Anterior cingulate cortex (tissue), 58 donors: ENCODE data around the gene VAV1.

Experiments
- DNase-seq, 58 donors: peaks; one replicate each; lab custom pipeline; 2025; lab: John Stamatoyannopoulos, UW

VAV1 gene, protein sequence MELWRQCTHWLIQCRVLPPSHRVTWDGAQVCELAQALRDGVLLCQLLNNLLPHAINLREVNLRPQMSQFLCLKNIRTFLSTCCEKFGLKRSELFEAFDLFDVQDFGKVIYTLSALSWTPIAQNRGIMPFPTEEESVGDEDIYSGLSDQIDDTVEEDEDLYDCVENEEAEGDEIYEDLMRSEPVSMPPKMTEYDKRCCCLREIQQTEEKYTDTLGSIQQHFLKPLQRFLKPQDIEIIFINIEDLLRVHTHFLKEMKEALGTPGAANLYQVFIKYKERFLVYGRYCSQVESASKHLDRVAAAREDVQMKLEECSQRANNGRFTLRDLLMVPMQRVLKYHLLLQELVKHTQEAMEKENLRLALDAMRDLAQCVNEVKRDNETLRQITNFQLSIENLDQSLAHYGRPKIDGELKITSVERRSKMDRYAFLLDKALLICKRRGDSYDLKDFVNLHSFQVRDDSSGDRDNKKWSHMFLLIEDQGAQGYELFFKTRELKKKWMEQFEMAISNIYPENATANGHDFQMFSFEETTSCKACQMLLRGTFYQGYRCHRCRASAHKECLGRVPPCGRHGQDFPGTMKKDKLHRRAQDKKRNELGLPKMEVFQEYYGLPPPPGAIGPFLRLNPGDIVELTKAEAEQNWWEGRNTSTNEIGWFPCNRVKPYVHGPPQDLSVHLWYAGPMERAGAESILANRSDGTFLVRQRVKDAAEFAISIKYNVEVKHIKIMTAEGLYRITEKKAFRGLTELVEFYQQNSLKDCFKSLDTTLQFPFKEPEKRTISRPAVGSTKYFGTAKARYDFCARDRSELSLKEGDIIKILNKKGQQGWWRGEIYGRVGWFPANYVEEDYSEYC

GRCh38 chr19:6772028-6772865 lies at the start of gene VAV1:
Gene VAV1 (plus strand): TSS chr19:6772708. CDS start chr19:6772808, 100 bp downstream.
- peak in 17 of 58 donors; percentile 2 to 42 (median 16) for DNase-seq

- DNase-seq, result peak in 3 of 58 donors; percentile 11 to 30 (median 11)
Observed at GRCh38 chr19:6723108-6723618, 49.3 kb upstream of the VAV1 start.

- peak in 1 of 58 donors; percentile 4 for DNase-seq
Observed at GRCh38 chr19:6723738-6724137, 48.8 kb upstream of the VAV1 start.

GRCh38 chr19:6724631-6725492 lies 47.6 kb upstream of the VAV1 start:
- DNase-seq, result no peak

GRCh38 chr19:6725513-6726231 lies 46.8 kb upstream of the VAV1 start:
- no peak for DNase-seq

- peak in 19 of 58 donors; percentile 1 to 44 (median 20) for DNase-seq
Observed at GRCh38 chr19:6728346-6728745, 44.2 kb upstream of the VAV1 start.

DNA sequence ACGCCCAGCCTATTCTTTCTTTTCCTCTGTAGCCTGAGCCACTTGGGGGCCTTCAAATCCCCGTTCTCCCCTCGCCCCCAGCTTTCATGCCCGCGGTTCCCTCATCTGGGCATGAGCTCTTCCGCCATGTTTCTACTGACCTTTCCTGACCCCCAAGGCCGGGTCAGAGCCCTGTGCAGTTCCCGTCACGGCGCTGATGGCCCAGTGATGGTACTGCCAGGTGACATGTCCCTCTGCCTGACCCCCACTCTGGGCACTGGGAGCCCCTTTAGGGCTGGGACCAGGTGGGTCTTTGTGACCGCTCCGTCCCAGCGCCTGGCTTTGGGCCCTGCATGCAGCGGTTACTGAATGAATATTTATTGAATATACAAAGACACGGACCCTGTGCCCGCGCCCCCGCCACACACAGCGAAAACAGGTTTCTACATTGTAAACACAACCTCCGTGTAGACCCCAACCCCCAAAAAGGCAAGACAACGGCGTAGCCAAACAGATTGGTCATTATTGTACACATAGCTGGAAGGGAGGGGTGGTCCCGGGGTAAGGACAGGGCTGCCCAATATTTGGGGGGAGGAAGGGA lies 42.8 kb upstream of the VAV1 start:
- no peak for DNase-seq

- DNase-seq, result peak in 45 of 58 donors; percentile 7 to 72 (median 46)
Observed at GRCh38 chr19:6730153-6730804, 42.2 kb upstream of the VAV1 start.

DNA sequence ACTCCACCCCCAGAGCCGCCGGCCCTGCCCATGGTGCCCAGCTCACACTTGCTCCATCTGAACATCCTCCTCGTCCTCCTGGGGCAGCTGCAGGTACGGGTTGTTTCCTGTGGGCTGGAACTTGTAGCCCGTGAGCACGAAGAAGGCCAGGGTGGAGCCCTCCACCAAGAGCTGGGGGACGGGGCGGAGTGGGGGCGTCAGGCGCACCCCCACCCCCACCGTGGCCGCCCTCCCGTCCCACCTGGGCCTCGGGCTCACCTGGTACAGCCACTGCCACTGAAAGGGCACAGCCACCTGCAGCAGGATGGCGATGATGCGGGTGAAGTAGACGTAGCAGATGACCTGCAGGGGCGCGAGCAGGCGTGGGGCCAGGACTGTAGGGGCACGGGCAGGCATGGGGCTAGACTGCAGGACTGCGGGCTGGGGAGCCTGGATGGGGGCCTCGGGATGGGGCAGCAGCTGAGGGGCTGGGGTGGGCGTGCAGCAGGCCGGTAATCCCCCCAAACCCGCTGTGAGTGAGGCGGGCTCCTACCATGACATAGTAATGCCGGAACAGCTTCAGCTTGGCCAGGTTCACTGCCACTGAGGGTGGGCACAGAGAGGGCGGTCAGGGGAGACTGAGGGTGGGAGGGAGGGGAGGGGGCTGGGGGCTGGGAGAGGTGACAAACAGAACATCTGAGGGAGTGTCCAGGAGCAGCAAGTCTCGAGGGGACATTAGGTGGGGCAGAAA lies 41.4 kb upstream of the VAV1 start:
- no peak for DNase-seq

DNA sequence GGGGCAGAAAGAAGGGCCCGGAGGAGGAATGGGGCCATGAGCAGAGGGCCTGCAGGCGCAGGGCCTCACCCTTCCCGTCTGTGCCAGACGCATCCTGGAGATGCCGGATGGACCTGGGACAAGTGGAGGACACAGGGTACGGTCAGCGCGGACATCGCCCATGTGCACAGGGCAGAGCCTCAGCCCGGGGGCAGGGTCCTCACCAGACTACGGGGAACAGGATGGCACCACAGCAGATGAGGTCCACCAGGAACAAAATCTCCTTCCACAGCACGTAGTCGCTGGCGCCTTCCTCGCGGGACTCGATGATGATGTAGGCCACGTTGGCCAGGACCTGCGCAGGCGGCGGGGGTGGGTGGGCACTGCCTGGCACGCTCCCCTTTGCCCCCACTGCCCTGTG lies 40.7 kb upstream of the VAV1 start:
- DNase-seq, result no peak

GRCh38 chr19:6732803-6733337 lies 39.6 kb upstream of the VAV1 start:
- DNase-seq, result no peak

DNA sequence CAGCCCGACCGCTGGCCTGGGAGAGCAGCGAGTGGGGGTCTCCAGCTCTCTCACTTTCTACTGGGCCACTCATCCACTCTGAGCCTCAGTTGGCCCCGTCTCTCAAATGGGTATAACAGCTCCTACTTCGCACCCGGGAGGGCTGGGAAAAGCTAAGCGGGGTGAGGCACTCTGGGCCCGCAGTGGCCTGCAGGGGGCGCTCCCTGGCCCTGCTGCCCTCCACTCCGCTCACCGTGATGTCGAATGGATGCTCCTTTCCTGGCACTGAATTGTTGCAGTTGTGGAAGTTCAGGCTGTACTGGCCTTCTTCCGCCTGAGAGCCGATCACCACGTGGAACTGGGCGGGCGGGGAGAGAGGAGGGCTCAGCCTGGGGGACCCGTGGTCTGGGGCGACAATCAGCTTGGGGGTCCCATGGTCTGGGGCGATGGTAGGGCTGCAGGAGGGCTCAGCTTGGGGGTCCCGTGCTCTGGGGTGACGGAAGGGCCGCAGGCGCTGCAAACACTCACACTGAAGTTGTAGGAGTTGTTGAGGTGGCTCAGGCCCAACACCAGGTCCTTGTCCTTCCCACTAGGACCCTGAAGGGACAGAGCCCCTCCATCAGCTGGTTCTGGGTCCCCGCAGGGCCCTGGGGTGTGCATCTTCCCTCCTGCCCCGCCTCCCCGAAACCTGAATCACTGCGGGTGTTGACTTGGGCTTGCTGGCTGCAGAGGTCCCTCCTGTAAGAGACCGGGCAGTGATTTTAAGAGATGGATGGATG lies 39.0 kb upstream of the VAV1 start:
- no peak for DNase-seq

- DNase-seq, result no peak
Observed at GRCh38 chr19:6734096-6734696, 38.3 kb upstream of the VAV1 start.

DNA sequence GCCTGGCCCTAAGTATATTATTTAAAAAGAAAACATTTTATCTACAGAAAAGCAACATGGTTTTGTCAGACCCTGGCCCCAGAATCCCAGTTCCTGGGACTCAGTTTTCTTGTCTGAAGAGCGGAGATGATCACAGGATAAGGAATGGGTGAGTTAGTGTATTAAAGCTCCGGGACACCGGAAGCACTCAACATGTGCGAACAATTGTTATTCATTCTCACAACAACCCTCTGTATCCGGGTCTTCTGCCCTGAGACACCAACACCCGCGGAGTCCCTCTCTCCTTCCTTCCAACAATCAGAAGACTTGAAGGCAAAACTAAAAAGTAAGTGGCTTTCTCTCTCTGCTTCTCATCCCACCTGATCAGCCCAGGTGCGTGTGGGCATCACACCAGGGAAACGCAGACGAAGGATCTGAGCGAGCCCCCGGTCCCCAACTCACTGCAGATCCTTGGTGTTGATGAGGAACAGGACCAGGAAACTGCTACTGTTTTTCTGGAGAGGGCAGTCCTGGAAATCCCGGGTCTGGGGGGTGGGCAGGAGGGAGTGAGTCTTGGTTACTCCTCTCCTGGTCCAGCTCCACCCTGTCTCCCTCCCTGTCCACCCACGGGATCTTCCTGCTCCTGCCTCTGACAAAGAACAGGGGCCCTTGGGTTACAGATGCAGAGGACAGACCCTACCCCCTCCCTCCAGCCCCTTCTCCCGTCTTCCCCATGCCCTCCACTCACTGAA lies 37.2 kb upstream of the VAV1 start:
- no peak for DNase-seq
